ENCODE results near the gene COPG2.
"Not testable (repeated sequence)": the region's sequence is repeated elsewhere in the genome, so short reads cannot be mapped to it uniquely, and the experiment has no call there.

COPG2 gene

DNA sequence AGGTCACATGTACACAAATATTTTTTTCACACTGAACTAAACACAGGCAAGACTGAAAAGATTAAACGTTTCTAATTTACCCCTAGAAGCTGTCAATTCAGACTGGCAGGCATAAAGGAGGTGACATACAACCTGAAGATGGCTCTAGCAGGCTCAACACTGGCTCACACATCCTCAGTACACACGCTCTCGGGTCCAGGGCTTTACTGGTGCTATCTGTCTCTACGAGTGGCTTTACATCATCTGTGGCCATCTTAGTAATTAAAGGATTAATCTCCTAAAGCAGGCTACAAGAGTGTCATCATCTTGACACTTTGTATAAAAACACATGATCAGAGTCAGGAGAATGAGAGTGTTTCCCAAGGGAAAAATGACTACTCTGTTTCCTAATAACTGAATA, 57.3 kb downstream of the COPG2 start:
- no peak overlapping the region for H3K4me3 ChIP-seq (ENCODE audit: low read length)
- no peak overlapping the region for H3K27ac ChIP-seq (ENCODE audit: low read length)
- H3K9ac ChIP-seq (ENCODE audit: low read depth, low read length), result no peak overlapping the region
- H3K36me3 ChIP-seq (ENCODE audit: insufficient read depth, low read depth, low read length), result peaks cover 92% of the 10 kb centered on the region
- H3K9me3 ChIP-seq (ENCODE audit: insufficient read depth, low read depth, low read length), result no peaks in the 10 kb centered on the region
- no peaks in the 10 kb centered on the region for H3K27me3 ChIP-seq (ENCODE audit: insufficient read depth, low read length)
- H3K4me1 ChIP-seq (ENCODE audit: insufficient read depth, low read length), result no peaks in the 10 kb centered on the region

- not testable (repeated sequence) for H3K4me1 ChIP-seq (ENCODE audit: insufficient read depth, low read length); H3K9me3 ChIP-seq (ENCODE audit: insufficient read depth, low read depth, low read length); H3K27ac ChIP-seq (ENCODE audit: low read length); H3K27me3 ChIP-seq (ENCODE audit: insufficient read depth, low read length); H3K4me3 ChIP-seq (ENCODE audit: low read length); H3K9ac ChIP-seq (ENCODE audit: low read depth, low read length)
- peaks cover 56% of the 10 kb centered on the region for H3K36me3 ChIP-seq (ENCODE audit: insufficient read depth, low read depth, low read length)
Observed at GRCh38 chr7:130607066-130607465, 61.5 kb downstream of the COPG2 start.

- Histone ChIP-seq H3K9me3 (ENCODE audit: insufficient read depth, low read depth, low read length) (no peaks in the 10 kb centered on the region), H3K36me3 (ENCODE audit: insufficient read depth, low read depth, low read length) (peaks cover 47% of the 10 kb centered on the region), H3K4me1 (ENCODE audit: insufficient read depth, low read length) (no peaks in the 10 kb centered on the region), H3K9ac (ENCODE audit: low read depth, low read length) (no peak overlapping the region), H3K4me3 (ENCODE audit: low read length) (no peak overlapping the region), H3K27me3 (ENCODE audit: insufficient read depth, low read length) (no peaks in the 10 kb centered on the region), H3K27ac (ENCODE audit: low read length) (no peak overlapping the region)
Observed at GRCh38 chr7:130606161-130606560, 62.4 kb downstream of the COPG2 start.

DNA sequence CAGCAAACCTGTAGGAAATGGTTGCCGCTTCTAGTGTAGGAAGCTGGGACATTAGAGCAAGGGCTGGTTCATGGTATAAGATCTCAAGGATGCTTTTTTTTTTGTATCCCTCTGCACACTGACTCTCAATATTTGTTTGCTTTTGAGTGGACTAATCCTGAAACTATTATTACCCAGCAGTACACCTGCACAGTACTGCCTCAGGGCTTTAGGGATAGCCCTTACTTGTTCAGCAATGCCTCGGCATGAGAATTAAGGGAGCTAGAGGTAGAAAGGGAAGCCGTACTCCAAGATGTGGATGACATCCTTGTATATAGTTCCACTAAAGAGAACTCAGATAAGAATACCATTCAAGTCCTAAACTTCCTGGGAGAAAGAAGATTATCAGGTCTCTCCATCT, 70.5 kb downstream of the COPG2 start:
- no peaks in the 10 kb centered on the region for H3K4me1 ChIP-seq (ENCODE audit: insufficient read depth, low read length)
- no peak overlapping the region for H3K27ac ChIP-seq (ENCODE audit: low read length)
- H3K9me3 ChIP-seq (ENCODE audit: insufficient read depth, low read depth, low read length), result no peaks in the 10 kb centered on the region
- no peak overlapping the region for H3K4me3 ChIP-seq (ENCODE audit: low read length)
- H3K36me3 ChIP-seq (ENCODE audit: insufficient read depth, low read depth, low read length), result no peaks in the 10 kb centered on the region
- H3K9ac ChIP-seq (ENCODE audit: low read depth, low read length), result no peak overlapping the region
- no peaks in the 10 kb centered on the region for H3K27me3 ChIP-seq (ENCODE audit: insufficient read depth, low read length)

- Histone ChIP-seq H3K36me3 (ENCODE audit: insufficient read depth, low read depth, low read length) (no peaks in the 10 kb centered on the region), H3K9ac (ENCODE audit: low read depth, low read length) (no peak overlapping the region), H3K4me1 (ENCODE audit: insufficient read depth, low read length) (no peaks in the 10 kb centered on the region), H3K9me3 (ENCODE audit: insufficient read depth, low read depth, low read length) (no peaks in the 10 kb centered on the region; the same call in 1 of the 2 replicates), H3K27me3 (ENCODE audit: insufficient read depth, low read length) (no peaks in the 10 kb centered on the region), H3K4me3 (ENCODE audit: low read length) (no peak overlapping the region), H3K27ac (ENCODE audit: low read length) (no peak overlapping the region)
Observed at GRCh38 chr7:130595986-130596385, 72.6 kb downstream of the COPG2 start.

DNA sequence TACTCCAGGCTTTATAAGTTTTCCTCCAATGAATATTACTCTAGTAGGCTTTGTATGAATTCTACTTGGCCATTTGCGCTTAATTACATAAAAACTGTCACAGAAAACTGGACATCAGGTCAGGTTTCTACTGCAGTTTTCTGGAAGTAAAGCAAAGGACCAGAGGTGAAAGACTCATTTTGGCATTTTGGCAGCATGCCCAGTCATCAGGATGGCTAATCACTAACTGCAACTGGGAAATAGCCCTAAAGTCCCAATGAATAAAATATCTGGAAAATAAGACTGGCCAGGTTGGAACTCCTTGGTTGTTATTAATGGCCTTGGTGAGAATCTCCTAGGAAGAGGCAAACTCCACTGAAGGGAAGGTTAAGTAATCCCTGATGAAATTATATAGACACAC, 75.5 kb downstream of the COPG2 start:
- Histone ChIP-seq H3K4me1 (ENCODE audit: insufficient read depth, low read length) (no peaks in the 10 kb centered on the region), H3K9me3 (ENCODE audit: insufficient read depth, low read depth, low read length) (peaks cover 7% of the 10 kb centered on the region), H3K27ac (ENCODE audit: low read length) (no peak overlapping the region), H3K36me3 (ENCODE audit: insufficient read depth, low read depth, low read length) (no peaks in the 10 kb centered on the region), H3K27me3 (ENCODE audit: insufficient read depth, low read length) (no peaks in the 10 kb centered on the region), H3K4me3 (ENCODE audit: low read length) (no peak overlapping the region), H3K9ac (ENCODE audit: low read depth, low read length) (no peak overlapping the region)

GRCh38 chr7:130591464-130591863, 77.1 kb downstream of the COPG2 start:
- H3K4me3 ChIP-seq (ENCODE audit: low read length); H3K4me1 ChIP-seq (ENCODE audit: insufficient read depth, low read length); H3K27ac ChIP-seq (ENCODE audit: low read length): not testable (repeated sequence)

GRCh38 chr7:130585932-130586331, 82.6 kb downstream of the COPG2 start:
- not testable (repeated sequence) for H3K27ac ChIP-seq (ENCODE audit: low read length); H3K9ac ChIP-seq (ENCODE audit: low read depth, low read length); H3K4me3 ChIP-seq (ENCODE audit: low read length); H3K36me3 ChIP-seq (ENCODE audit: insufficient read depth, low read depth, low read length); H3K27me3 ChIP-seq (ENCODE audit: insufficient read depth, low read length); H3K9me3 ChIP-seq (ENCODE audit: insufficient read depth, low read depth, low read length); H3K4me1 ChIP-seq (ENCODE audit: insufficient read depth, low read length)

More at GRCh38 chr7:130591464-130591863, 77.1 kb downstream of the COPG2 start:
- not testable (repeated sequence) for H3K27me3 ChIP-seq (ENCODE audit: insufficient read depth, low read length); H3K36me3 ChIP-seq (ENCODE audit: insufficient read depth, low read depth, low read length); H3K9me3 ChIP-seq (ENCODE audit: insufficient read depth, low read depth, low read length); H3K9ac ChIP-seq (ENCODE audit: low read depth, low read length)

DNA sequence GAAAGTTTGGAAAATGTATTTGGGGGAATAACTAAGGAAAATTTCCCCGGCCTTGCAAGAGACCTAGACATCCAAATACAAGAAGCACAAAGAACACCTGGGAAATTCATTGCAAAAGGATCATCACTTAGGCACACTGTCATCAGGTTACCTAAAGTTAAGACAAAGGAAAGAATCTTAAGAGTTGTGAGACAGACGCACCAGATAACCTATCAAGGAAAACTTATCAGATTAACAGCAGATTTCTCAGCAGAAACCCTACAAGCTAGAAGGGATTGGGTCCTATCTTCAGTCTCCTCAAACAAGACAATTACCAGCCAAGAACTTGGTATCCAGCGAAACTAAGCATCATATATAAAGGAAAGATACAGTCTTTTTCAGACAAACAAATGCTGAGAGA, 93.4 kb downstream of the COPG2 start:
- H3K27me3 ChIP-seq (ENCODE audit: insufficient read depth, low read length); H3K9me3 ChIP-seq (ENCODE audit: insufficient read depth, low read depth, low read length); H3K9ac ChIP-seq (ENCODE audit: low read depth, low read length); H3K4me3 ChIP-seq (ENCODE audit: low read length); H3K4me1 ChIP-seq (ENCODE audit: insufficient read depth, low read length); H3K27ac ChIP-seq (ENCODE audit: low read length); H3K36me3 ChIP-seq (ENCODE audit: insufficient read depth, low read depth, low read length): not testable (repeated sequence)

DNA sequence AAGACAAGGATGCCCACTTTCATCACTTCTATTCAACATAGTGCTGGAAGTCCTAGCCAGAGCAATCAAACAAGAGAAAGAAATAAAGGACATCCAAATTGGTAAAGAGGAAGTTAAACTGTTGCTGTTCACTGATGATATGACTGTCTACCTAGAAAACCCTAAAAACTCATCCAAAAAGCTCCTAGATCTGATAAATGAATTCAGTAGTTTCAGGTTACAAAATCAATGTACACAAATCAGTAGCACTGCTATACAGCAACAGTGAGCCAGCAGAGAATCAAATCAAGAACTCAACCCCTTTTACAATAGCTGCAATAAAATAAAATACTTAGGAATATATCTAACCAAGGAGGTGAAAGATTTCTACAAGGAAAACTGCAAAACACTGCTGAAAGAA, 98.4 kb downstream of the COPG2 start:
- not testable (repeated sequence) for H3K27me3 ChIP-seq (ENCODE audit: insufficient read depth, low read length); H3K4me3 ChIP-seq (ENCODE audit: low read length); H3K9me3 ChIP-seq (ENCODE audit: insufficient read depth, low read depth, low read length); H3K27ac ChIP-seq (ENCODE audit: low read length); H3K9ac ChIP-seq (ENCODE audit: low read depth, low read length); H3K36me3 ChIP-seq (ENCODE audit: insufficient read depth, low read depth, low read length); H3K4me1 ChIP-seq (ENCODE audit: insufficient read depth, low read length)

GRCh38 chr7:130566898-130567280, 101.7 kb downstream of the COPG2 start:
- Histone ChIP-seq H3K9me3 (ENCODE audit: insufficient read depth, low read depth, low read length) (peaks cover 4% of the 10 kb centered on the region), H3K4me1 (ENCODE audit: insufficient read depth, low read length) (no peaks in the 10 kb centered on the region), H3K27me3 (ENCODE audit: insufficient read depth, low read length) (no peaks in the 10 kb centered on the region), H3K9ac (ENCODE audit: low read depth, low read length) (no peak overlapping the region), H3K36me3 (ENCODE audit: insufficient read depth, low read depth, low read length) (no peaks in the 10 kb centered on the region; the same call in 1 of the 2 replicates), H3K4me3 (ENCODE audit: low read length) (no peak overlapping the region), H3K27ac (ENCODE audit: low read length) (no peak overlapping the region)

GRCh38 chr7:130566168-130566897, 102.2 kb downstream of the COPG2 start:
- Histone ChIP-seq H3K27me3 (ENCODE audit: insufficient read depth, low read length) (no peaks in the 10 kb centered on the region), H3K9me3 (ENCODE audit: insufficient read depth, low read depth, low read length) (peaks cover 4% of the 10 kb centered on the region), H3K9ac (ENCODE audit: low read depth, low read length) (no peak overlapping the region), H3K36me3 (ENCODE audit: insufficient read depth, low read depth, low read length) (no peaks in the 10 kb centered on the region; the same call in 1 of the 2 replicates), H3K4me3 (ENCODE audit: low read length) (no peak overlapping the region), H3K4me1 (ENCODE audit: insufficient read depth, low read length) (no peaks in the 10 kb centered on the region), H3K27ac (ENCODE audit: low read length) (no peak overlapping the region)

Measured in iPS-20b (cell line).